Mesothelial cell of epicardium (in vitro differentiated cells): Measurements from ENCODE around the gene NAA80. TPM values are rescaled to one million over a fixed set of nuclear protein-coding genes. Genes with fewer than 3 reads are reported as not detected.

Experiments used
- DNase-seq, 2 experiments: peaks; one replicate each; pipeline ENCODE4 v3.0.0; 2021; ENCODE audit warnings: low spot score in 2 of 2; ENCODE audit not compliant: unreplicated experiment in 2 of 2
- H3K27ac Mint-ChIP-seq: 2 replicates; pipeline ENCODE4 v1.8.0; 2021; ENCODE audit warnings: mixed read lengths
- H3K27me3 Mint-ChIP-seq: 2 replicates; pipeline ENCODE4 v1.8.0; 2021; ENCODE audit warnings: low read depth, mixed read lengths
- H3K36me3 Mint-ChIP-seq: 2 replicates; pipeline ENCODE4 v1.8.0; 2021; ENCODE audit warnings: mixed read lengths
- H3K4me1 Mint-ChIP-seq: 2 replicates; pipeline ENCODE4 v1.8.0; 2021; ENCODE audit warnings: mixed read lengths
- H3K4me3 Mint-ChIP-seq: 2 replicates; pipeline ENCODE4 v1.8.0; 2021; ENCODE audit warnings: mild to moderate bottlenecking, moderate library complexity, mixed read lengths
- H3K9me3 Mint-ChIP-seq: 2 replicates; pipeline ENCODE4 v1.8.0; 2021; ENCODE audit warnings: mixed read lengths
- total RNA-seq: library from RNA; stranded (reverse); gene quantifications from 3 replicates; pipeline ENCODE4 v1.2.1, GENCODE V29; 2021
- TF ChIP-seq, protein P1 (sequence below): fragments of 200-600 bp; sonication (generic); IDR thresholded peaks from one replicate; pipeline ENCODE4 v1.5.0; 2021; ENCODE audit warnings: antibody characterized with exemption; ENCODE audit not compliant: unreplicated experiment

Gene NAA80
- total RNA-seq, 1 donor from 2014 or later: 17.3 TPM

DNA sequence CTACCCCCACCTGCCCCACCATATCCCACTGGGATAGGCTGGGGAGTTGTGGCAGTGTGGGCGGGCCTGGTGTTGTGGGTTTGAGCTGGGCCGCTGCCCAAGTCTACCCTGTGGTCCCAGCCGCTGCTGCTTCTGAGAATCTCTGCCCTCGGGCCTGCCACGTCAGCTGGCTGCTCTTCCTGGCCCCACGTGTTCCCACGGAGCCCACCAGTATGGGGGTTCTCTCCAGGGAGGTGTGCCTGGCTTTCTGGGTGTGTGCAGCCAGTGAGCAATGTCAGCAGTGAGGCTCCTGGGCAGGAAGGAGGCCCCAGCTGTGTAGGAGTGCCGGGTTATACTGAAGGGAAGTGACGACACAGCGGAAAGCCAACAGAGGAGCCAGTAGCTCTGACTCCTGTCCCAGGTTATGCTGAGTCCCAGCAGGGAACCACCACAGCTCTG, 52.7 kb downstream of the NAA80 start:
- DNase-seq: no peak
- Mint-ChIP-seq H3K36me3 (peaks cover 2% of the 10 kb centered on the region), H3K9me3 (no peaks in the 10 kb centered on the region), H3K4me3 (peak overlapping the region; percentile 67), H3K27me3 (no peaks in the 10 kb centered on the region), H3K4me1 (peaks cover 26% of the 10 kb centered on the region), H3K27ac (peak overlapping the region; percentile 92)
- TF ChIP-seq, protein P1, sequence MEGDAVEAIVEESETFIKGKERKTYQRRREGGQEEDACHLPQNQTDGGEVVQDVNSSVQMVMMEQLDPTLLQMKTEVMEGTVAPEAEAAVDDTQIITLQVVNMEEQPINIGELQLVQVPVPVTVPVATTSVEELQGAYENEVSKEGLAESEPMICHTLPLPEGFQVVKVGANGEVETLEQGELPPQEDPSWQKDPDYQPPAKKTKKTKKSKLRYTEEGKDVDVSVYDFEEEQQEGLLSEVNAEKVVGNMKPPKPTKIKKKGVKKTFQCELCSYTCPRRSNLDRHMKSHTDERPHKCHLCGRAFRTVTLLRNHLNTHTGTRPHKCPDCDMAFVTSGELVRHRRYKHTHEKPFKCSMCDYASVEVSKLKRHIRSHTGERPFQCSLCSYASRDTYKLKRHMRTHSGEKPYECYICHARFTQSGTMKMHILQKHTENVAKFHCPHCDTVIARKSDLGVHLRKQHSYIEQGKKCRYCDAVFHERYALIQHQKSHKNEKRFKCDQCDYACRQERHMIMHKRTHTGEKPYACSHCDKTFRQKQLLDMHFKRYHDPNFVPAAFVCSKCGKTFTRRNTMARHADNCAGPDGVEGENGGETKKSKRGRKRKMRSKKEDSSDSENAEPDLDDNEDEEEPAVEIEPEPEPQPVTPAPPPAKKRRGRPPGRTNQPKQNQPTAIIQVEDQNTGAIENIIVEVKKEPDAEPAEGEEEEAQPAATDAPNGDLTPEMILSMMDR: peak; percentile 55

Other genes with a start within 250 kb of the NAA80 start
- 301 to 332 TPM (median 322 TPM) in 3 replicates for gene RBM5, start 210.5 kb downstream of the NAA80 start, total RNA-seq
- gene SEMA3F, start 144.1 kb downstream of the NAA80 start, total RNA-seq: 94.5 to 101 TPM (median 99.1 TPM) in 3 replicates
- 0.27 to 0.98 TPM (median 0.55 TPM) in 3 replicates for gene GNAT1, start 107.8 kb downstream of the NAA80 start, total RNA-seq
- 0.84 to 2.5 TPM (median 1.8 TPM) in 3 replicates for gene SLC38A3, start 94.1 kb downstream of the NAA80 start, total RNA-seq
- gene GNAI2, start 63.2 kb downstream of the NAA80 start, total RNA-seq: 155 to 159 TPM (median 156 TPM) in 3 replicates
- gene SEMA3B, start 30.3 kb downstream of the NAA80 start, total RNA-seq: 166 to 179 TPM (median 177 TPM) in 3 replicates
- 0.38 to 0.51 TPM (median 0.50 TPM) in 3 replicates for gene LSMEM2, start 20.3 kb downstream of the NAA80 start, total RNA-seq
- gene IFRD2, start 7.0 kb downstream of the NAA80 start, total RNA-seq: 40.2 to 47.3 TPM (median 46.9 TPM) in 3 replicates
- 2.9 to 3.0 TPM (median 2.9 TPM) in 3 replicates for gene HYAL3, start within 50 bp of the NAA80 start, total RNA-seq
- gene HYAL1, start 4.2 kb upstream of the NAA80 start, total RNA-seq: 2.4 to 3.5 TPM (median 2.7 TPM) in 3 replicates
- gene HYAL2, start 23.3 kb upstream of the NAA80 start, total RNA-seq: 71.5 to 76.3 TPM (median 75.1 TPM) in 3 replicates
- 19.8 to 23.3 TPM (median 20.3 TPM) in 3 replicates for gene TUSC2, start 28.8 kb upstream of the NAA80 start, total RNA-seq
- gene RASSF1, start 41.4 kb upstream of the NAA80 start, total RNA-seq: 13.7 to 15.4 TPM (median 14.3 TPM) in 3 replicates
- gene ZMYND10, start 46.3 kb upstream of the NAA80 start, total RNA-seq: 0.54 to 1.00 TPM (median 0.83 TPM) in 3 replicates
- gene NPRL2, start 51.4 kb upstream of the NAA80 start, total RNA-seq: 19.9 to 23.4 TPM (median 23.3 TPM) in 3 replicates
- 12.9 to 13.6 TPM (median 13.1 TPM) in 3 replicates for gene CYB561D2, start 51.5 kb upstream of the NAA80 start, total RNA-seq
- 38.6 to 41.3 TPM (median 40.3 TPM) in 3 replicates for gene TMEM115, start 60.1 kb upstream of the NAA80 start, total RNA-seq
- gene CACNA2D2, start 204.2 kb upstream of the NAA80 start, total RNA-seq: 9.9 to 10.8 TPM (median 9.9 TPM) in 3 replicates